ENCODE data around the gene ASCL2. TPM values are rescaled to one million over a fixed set of nuclear protein-coding genes. Genes with fewer than 3 reads are reported as not detected.

Gene ASCL2
- total and polyA plus RNA-seq, 10 of the 15 experiments (the other 5 are each of a cell fraction or from before 2014, with no cell fraction given), result not detected

DNA sequence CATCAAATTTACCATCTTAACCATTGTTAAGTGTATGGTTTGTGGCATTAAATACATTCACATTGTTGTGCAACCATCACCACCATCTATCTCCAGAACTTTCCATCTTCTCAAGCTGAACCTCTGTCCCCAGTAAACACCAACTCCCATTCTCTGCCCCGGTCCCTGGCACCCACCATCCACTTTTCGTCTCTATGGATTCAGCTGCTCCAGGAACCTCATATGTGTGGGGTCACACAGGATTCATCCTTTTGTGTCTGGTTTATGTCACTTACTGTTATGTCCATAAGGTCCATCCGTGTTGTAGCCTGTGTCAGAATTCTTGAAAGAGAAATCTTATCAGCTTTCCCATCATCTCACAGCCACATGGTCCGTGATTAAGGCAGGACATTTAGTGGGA lies 47.7 kb upstream of the ASCL2 start:
- H3K4me3 ChIP-seq, result no peak overlapping the region
- no peaks in the 10 kb centered on the region for H3K9me3 ChIP-seq (replicated peaks; ENCODE audit: control insufficient read depth, insufficient read depth, low read length)
- H3K9ac ChIP-seq (ENCODE audit: control insufficient read depth, insufficient read depth, low read length), result no peak overlapping the region
- WGBS (ENCODE audit: insufficient coverage, insufficient replicate concordance, low lambda C conversion rate, missing lambda C conversion rate), result 17% methylated on average over 4 of the region's 4 CpGs
- ChIA-PET CTCF (no interaction called here), SMC1A (ENCODE audit: uncharacterized antibody, unreplicated experiment) (no interaction called here), RAD21 (ENCODE audit: unreplicated experiment) (no interaction called here), POLR2A (no interaction called here)
- intact Hi-C loops (cut with micrococcal nuclease; ENCODE audit: unreplicated experiment) (no loop called here), in situ Hi-C loops (cut with MboI) (no loop called here)
- H2AFZ ChIP-seq (ENCODE audit: control insufficient read depth, low read depth, low read length), result no peak overlapping the region
- TF ChIP-seq ZNF207 (IDR thresholded peaks at IDR 0.05; ENCODE audit: borderline replicate concordance), result no peak
- TF ChIP-seq, protein P1, sequence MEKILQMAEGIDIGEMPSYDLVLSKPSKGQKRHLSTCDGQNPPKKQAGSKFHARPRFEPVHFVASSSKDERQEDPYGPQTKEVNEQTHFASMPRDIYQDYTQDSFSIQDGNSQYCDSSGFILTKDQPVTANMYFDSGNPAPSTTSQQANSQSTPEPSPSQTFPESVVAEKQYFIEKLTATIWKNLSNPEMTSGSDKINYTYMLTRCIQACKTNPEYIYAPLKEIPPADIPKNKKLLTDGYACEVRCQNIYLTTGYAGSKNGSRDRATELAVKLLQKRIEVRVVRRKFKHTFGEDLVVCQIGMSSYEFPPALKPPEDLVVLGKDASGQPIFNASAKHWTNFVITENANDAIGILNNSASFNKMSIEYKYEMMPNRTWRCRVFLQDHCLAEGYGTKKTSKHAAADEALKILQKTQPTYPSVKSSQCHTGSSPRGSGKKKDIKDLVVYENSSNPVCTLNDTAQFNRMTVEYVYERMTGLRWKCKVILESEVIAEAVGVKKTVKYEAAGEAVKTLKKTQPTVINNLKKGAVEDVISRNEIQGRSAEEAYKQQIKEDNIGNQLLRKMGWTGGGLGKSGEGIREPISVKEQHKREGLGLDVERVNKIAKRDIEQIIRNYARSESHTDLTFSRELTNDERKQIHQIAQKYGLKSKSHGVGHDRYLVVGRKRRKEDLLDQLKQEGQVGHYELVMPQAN (conservative IDR thresholded peaks at IDR 0.05), result no peak
- TF ChIP-seq, protein P2, sequence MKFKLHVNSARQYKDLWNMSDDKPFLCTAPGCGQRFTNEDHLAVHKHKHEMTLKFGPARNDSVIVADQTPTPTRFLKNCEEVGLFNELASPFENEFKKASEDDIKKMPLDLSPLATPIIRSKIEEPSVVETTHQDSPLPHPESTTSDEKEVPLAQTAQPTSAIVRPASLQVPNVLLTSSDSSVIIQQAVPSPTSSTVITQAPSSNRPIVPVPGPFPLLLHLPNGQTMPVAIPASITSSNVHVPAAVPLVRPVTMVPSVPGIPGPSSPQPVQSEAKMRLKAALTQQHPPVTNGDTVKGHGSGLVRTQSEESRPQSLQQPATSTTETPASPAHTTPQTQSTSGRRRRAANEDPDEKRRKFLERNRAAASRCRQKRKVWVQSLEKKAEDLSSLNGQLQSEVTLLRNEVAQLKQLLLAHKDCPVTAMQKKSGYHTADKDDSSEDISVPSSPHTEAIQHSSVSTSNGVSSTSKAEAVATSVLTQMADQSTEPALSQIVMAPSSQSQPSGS (IDR thresholded peaks at IDR 0.05; ENCODE audit: low read length), result no peak
- no peaks in the 10 kb centered on the region for H4K20me1 ChIP-seq (ENCODE audit: control insufficient read depth, insufficient read depth)
- ATAC-seq (no peak), FAIRE-seq (no peak), DNase-seq (ENCODE audit: low read depth, low spot score) (no peak)
- BruUV-seq (replicated peaks), result no TSS peak
- H3K4me2 ChIP-seq (ENCODE audit: control insufficient read depth, insufficient read depth), result no peak overlapping the region
- H3K36me3 ChIP-seq (ENCODE audit: control insufficient read depth in 2 of 2, insufficient read depth in 2 of 2, low read length in 1 of 2), result no peaks in the 10 kb centered on the region
- H3K4me1 ChIP-seq (ENCODE audit: control insufficient read depth, insufficient read depth, low read length), result no peaks in the 10 kb centered on the region
- H3K79me2 ChIP-seq (ENCODE audit: control insufficient read depth, insufficient read depth, low read length), result no peaks in the 10 kb centered on the region
- no peak overlapping the region for H3K27ac ChIP-seq (ENCODE audit: control insufficient read depth, insufficient read depth)
- no peaks in the 10 kb centered on the region for H3K27me3 ChIP-seq (replicated peaks in 1 of 2; ENCODE audit: control insufficient read depth in 2 of 2, insufficient read depth in 2 of 2, low read length in 1 of 2)
